CD4-positive, alpha-beta T cell treated with Interleukin-15 for 1 hour (primary cell): Measurements from ENCODE around the gene B4GAT1.

Source experiments
- DNase-seq: peaks from one replicate; pipeline ENCODE4 v3.0.0-alpha.2; 2020

B4GAT1 gene

GRCh38 chr11:66297610-66298009 is 49.8 kb downstream of the B4GAT1 start:
- DNase-seq = no peak
